ENCODE data around the gene TAF15.

TAF15 gene

GRCh38 chr17:35889818-35890773, 80.8 kb downstream of the TAF15 start:
- H3K27ac ChIP-seq: no peak overlapping the region

GRCh38 chr17:35890774-35891155, 81.5 kb downstream of the TAF15 start:
- no peak overlapping the region for H3K27ac ChIP-seq
- TF ChIP-seq CTCF (conservative IDR thresholded peaks at IDR 0.05): no peak

More at GRCh38 chr17:35889818-35890773, 80.8 kb downstream of the TAF15 start:
- no peak for TF ChIP-seq CTCF (conservative IDR thresholded peaks at IDR 0.05)

GRCh38 chr17:35891269-35891668, 82.0 kb downstream of the TAF15 start:
- no peak overlapping the region for H3K27ac ChIP-seq
- TF ChIP-seq CTCF (conservative IDR thresholded peaks at IDR 0.05): no peak

GRCh38 chr17:35892091-35893035, 83.1 kb downstream of the TAF15 start:
- no peak overlapping the region for H3K27ac ChIP-seq
- TF ChIP-seq CTCF (conservative IDR thresholded peaks at IDR 0.05): no peak

- TF ChIP-seq CTCF (conservative IDR thresholded peaks at IDR 0.05): no peak
- no peak overlapping the region for H3K27ac ChIP-seq
Measured at GRCh38 chr17:35893751-35894150, 84.5 kb downstream of the TAF15 start.

- no peak for TF ChIP-seq CTCF (conservative IDR thresholded peaks at IDR 0.05)
- no peak overlapping the region for H3K27ac ChIP-seq
Measured at GRCh38 chr17:35894206-35894605, 84.9 kb downstream of the TAF15 start.

Measured in VCaP (cell line).